IMR-90 (cell line): ENCODE results near the gene DYRK2.

Experiments
- CTCF ChIP-seq: conservative IDR thresholded peaks from 2 replicates; pipeline ENCODE4 v1.5.1; 2012; ENCODE audit warnings: mild to moderate bottlenecking, low read depth, low read length, improper control_type of control experiment
- MAFK ChIP-seq: IDR thresholded peaks from 2 replicates; pipeline ENCODE4 v1.6.1; 2012; ENCODE audit warnings: low read depth, low read length, improper control_type of control experiment

GRCh38 chr12:67634303-67634761 lies 14.2 kb upstream of the DYRK2 start:
- TF ChIP-seq CTCF (no peak), MAFK (no peak)
